NCI-H128 (cell line): ENCODE data around the gene PKP4.
"Not testable (repeated sequence)": the region's sequence is repeated elsewhere in the genome, so short reads cannot be mapped to it uniquely, and the experiment has no call there.

Experiments used
- DNase-seq: peaks from one replicate; lab custom pipeline; 2025; ENCODE audit not compliant: unreplicated experiment; lab: John Stamatoyannopoulos, UW

The PKP4 gene

GRCh38 chr2:158676696-158677095, 219.9 kb downstream of the PKP4 start:
- no peak for DNase-seq

GRCh38 chr2:158677542-158677941, 220.8 kb downstream of the PKP4 start:
- no peak for DNase-seq

- no peak for DNase-seq
Measured at GRCh38 chr2:158681816-158682215, 225.1 kb downstream of the PKP4 start.

GRCh38 chr2:158685646-158686045, 228.9 kb downstream of the PKP4 start:
- no peak for DNase-seq

GRCh38 chr2:158686210-158686691, 229.5 kb downstream of the PKP4 start:
- DNase-seq, result no peak

GRCh38 chr2:158687315-158687714, 230.6 kb downstream of the PKP4 start:
- DNase-seq, result no peak

GRCh38 chr2:158688721-158689120, 232.0 kb downstream of the PKP4 start:
- DNase-seq, result no peak

GRCh38 chr2:158689391-158689790, 232.6 kb downstream of the PKP4 start:
- no peak for DNase-seq

- no peak for DNase-seq
Measured at GRCh38 chr2:158690823-158691222, 234.1 kb downstream of the PKP4 start.

GRCh38 chr2:158691619-158692018, 234.9 kb downstream of the PKP4 start:
- DNase-seq, result no peak

- DNase-seq, result no peak
Measured at GRCh38 chr2:158692372-158693103, 235.8 kb downstream of the PKP4 start.

GRCh38 chr2:158693476-158693875, 236.7 kb downstream of the PKP4 start:
- DNase-seq, result no peak

- DNase-seq, result no peak
Measured at GRCh38 chr2:158695305-158695704, 238.6 kb downstream of the PKP4 start.

GRCh38 chr2:158695744-158696143, 239.0 kb downstream of the PKP4 start:
- DNase-seq, result not testable (repeated sequence)

GRCh38 chr2:158699323-158699722, 242.6 kb downstream of the PKP4 start:
- no peak for DNase-seq

- DNase-seq, result no peak
Measured at GRCh38 chr2:158701101-158701500, 244.3 kb downstream of the PKP4 start.

GRCh38 chr2:158702740-158703139, 246.0 kb downstream of the PKP4 start:
- no peak for DNase-seq

- DNase-seq, result not testable (repeated sequence)
Measured at GRCh38 chr2:158704724-158705465, 248.1 kb downstream of the PKP4 start.

- DNase-seq, result no peak
Measured at GRCh38 chr2:158712791-158713522, 256.2 kb downstream of the PKP4 start.

GRCh38 chr2:158713523-158714138, 256.9 kb downstream of the PKP4 start:
- DNase-seq, result no peak

GRCh38 chr2:158714420-158714819, 257.7 kb downstream of the PKP4 start:
- DNase-seq, result no peak
